ENCODE results near the gene PIK3CG.
"Not testable (repeated sequence)": the region's sequence is repeated elsewhere in the genome, so short reads cannot be mapped to it uniquely, and the experiment has no call there.

The PIK3CG gene

DNA sequence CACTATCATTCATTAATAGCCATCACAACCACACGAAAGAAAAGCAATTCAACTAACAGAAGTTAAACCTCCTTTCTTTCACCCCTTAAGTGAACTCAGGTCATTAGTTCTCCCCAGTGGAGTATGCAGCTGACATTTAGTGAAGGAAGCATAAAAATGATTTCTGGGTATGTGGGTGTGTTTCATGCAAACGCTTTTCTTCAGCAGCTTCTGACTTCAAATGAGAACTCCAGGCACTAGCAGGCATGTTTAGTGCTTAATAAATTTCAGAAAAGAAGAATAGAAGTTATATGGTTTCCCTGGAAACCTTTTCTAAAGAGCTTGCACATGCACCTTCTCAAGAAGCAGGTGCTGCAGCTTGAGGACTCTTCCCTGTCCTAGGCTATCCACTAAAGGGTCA is 62.5 kb downstream of the PIK3CG start:
- in situ Hi-C loops (cut with MboI; ENCODE audit: low sequenced_read_pairs, unreplicated experiment) = no loop called here

DNA sequence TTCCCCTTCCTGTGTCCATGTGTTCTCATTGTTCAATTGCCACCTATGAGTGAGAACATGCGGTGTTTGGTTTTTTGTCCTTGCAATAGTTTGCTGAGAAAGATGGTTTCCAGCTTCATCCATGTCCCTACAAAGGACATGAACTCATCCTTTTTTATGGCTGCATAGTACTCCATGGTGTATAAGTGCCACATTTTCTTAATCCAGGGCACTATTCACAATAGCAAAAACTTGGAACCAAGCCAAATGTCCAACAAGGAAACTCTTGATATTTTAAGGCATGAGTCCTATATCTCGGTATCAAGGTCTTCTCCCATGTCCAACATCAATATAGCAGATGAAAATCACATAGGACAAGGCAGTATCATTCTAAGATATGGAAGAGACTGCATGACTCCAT is 64.5 kb downstream of the PIK3CG start:
- DNase-seq (ENCODE audit: low spot score); in situ Hi-C loops (cut with MboI; ENCODE audit: low sequenced_read_pairs, unreplicated experiment): not testable (repeated sequence)

More for the DNA sequence above, 62.5 kb downstream of the PIK3CG start:
- TF ChIP-seq, protein P1, sequence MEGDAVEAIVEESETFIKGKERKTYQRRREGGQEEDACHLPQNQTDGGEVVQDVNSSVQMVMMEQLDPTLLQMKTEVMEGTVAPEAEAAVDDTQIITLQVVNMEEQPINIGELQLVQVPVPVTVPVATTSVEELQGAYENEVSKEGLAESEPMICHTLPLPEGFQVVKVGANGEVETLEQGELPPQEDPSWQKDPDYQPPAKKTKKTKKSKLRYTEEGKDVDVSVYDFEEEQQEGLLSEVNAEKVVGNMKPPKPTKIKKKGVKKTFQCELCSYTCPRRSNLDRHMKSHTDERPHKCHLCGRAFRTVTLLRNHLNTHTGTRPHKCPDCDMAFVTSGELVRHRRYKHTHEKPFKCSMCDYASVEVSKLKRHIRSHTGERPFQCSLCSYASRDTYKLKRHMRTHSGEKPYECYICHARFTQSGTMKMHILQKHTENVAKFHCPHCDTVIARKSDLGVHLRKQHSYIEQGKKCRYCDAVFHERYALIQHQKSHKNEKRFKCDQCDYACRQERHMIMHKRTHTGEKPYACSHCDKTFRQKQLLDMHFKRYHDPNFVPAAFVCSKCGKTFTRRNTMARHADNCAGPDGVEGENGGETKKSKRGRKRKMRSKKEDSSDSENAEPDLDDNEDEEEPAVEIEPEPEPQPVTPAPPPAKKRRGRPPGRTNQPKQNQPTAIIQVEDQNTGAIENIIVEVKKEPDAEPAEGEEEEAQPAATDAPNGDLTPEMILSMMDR (IDR thresholded peaks at IDR 0.05; ENCODE audit: borderline replicate concordance, control extremely low read depth, extremely low read depth, insufficient read depth, missing control alignments) = no peak
- DNase-seq (ENCODE audit: low spot score) = no peak

DNA sequence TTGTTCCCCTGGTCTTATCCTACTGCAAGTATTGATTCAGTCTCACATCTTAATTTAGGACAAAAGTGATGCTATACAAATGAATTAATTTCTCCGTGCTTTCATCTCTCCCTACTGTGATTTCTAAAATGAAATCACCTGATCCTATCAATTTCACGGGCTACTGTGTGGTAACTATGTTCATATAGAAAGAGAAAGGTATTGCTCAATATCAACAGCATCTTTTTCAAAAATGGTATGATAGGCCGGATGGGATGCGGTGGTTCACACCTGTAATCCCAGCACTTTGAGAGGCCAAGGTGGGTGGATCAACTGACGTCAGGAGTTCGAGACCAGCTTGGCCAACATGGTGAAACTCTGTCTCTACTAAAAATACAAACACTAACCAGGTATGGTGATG is 71.2 kb downstream of the PIK3CG start:
- in situ Hi-C loops (cut with MboI; ENCODE audit: low sequenced_read_pairs, unreplicated experiment) = no loop called here
- no peak for DNase-seq (ENCODE audit: low spot score)
- TF ChIP-seq, protein P1 (IDR thresholded peaks at IDR 0.05; ENCODE audit: borderline replicate concordance, control extremely low read depth, extremely low read depth, insufficient read depth, missing control alignments) = no peak

DNA sequence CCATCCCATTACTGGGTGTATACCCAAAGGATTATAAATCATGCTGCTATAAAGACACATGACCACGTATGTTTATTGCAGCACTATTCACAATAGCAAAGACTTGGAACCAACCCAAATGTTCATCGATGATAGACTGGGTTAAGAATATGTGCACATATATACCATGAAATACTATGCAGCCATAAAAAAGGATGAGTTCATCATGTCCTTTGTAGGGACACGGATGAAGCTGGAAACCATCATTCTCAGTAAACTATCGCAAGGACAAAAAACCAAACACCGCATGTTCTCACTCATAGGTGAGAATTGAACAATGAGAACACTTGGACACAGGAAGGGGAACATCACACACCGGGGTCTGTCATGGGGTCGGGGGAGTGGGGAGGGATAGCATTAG is 73.0 kb downstream of the PIK3CG start:
- in situ Hi-C loops (cut with MboI; ENCODE audit: low sequenced_read_pairs, unreplicated experiment); DNase-seq (ENCODE audit: low spot score): not testable (repeated sequence)

DNA sequence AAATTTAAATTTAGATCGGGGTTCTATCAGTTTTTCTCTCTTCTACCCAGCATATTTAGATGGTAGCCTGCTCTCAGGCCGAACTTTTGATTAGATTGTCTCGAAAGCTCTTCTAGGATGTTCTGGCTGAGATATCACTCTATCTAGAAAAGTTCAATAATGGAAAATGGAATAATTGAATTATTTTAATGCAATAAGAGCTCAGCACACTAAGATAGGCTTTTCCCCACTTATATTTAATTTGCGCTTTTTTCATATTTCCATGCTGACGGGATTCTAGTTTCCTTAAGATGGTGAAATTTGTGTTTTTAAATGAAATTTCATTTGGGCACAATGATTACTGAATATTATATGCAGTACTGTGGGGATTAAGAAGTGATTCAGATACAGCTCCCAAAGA is 73.7 kb downstream of the PIK3CG start:
- in situ Hi-C loops (cut with MboI; ENCODE audit: low sequenced_read_pairs, unreplicated experiment) = no loop called here
- no peak for DNase-seq (ENCODE audit: low spot score)
- TF ChIP-seq, protein P1 (IDR thresholded peaks at IDR 0.05; ENCODE audit: borderline replicate concordance, control extremely low read depth, extremely low read depth, insufficient read depth, missing control alignments) = no peak

DNA sequence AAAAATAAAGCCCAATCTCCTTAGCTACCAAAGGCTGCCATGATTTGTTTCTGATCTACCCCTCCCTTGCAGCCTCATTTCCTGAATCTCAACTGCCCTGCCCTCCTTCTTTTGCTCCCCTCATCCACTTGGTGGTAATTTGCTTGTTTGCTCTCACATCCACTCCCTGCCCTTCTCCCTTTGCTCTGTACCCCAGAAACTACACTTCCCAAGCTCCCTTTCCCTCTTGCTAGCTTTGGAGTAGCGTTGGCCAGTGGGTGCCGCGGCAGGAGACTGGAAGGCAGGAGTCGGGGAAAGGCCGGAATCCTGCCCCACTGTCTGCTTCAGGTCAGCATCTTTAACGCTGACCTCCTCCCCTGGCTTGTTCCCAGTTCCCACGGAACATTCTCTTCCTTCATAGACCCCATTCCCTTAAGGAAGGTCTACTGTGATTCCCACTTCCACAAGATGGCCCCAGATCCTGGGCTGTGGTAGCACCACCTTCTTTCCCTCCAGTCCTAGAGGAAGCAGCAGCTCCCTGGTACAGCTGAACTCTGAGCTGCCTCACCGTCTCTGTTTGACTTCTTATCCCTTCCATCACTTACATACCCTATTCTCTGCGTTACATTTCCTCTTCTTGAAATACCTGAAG is 79.1 kb downstream of the PIK3CG start:
- no peak for DNase-seq (ENCODE audit: low spot score)
- in situ Hi-C loops (cut with MboI; ENCODE audit: low sequenced_read_pairs, unreplicated experiment) = no loop called here

DNA sequence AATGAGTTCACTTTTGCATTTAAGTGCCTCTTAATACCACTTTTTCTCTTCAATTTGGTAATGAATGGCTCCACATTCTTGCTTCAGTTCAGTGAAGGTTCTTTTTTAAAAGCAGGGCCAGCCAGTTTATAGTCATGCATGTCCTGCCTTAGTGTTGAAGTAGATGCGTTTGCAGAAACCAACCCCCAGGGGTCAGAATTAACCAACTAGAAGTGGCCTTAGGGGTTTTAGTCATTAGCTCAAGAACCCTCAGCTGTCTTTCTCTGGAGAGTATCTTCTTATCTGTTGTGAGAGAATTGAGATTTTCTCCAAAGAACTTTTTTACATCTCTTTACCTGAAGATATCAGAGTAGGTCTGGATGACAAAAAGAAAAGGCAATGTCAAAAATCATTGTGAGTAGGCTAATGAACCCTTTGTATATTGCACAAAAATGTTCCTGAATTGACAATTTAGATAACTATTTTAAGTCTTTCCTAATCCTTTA is 82.2 kb downstream of the PIK3CG start:
- peak; percentile 55 for DNase-seq (ENCODE audit: low spot score)
- in situ Hi-C loops (cut with MboI; ENCODE audit: low sequenced_read_pairs, unreplicated experiment) = no loop called here
- TF ChIP-seq, protein P1 (IDR thresholded peaks at IDR 0.05; ENCODE audit: borderline replicate concordance, control extremely low read depth, extremely low read depth, insufficient read depth, missing control alignments) = peak; percentile 27

More for the DNA sequence above, 79.1 kb downstream of the PIK3CG start:
- TF ChIP-seq, protein P1 (IDR thresholded peaks at IDR 0.05; ENCODE audit: borderline replicate concordance, control extremely low read depth, extremely low read depth, insufficient read depth, missing control alignments) = no peak

Measured in GM13976 (cell line).